Measurements from ENCODE around the gene LRFN5. TPM values are rescaled to one million over a fixed set of nuclear protein-coding genes. Genes with fewer than 3 reads are reported as not detected.

Gene LRFN5
- total and polyA plus RNA-seq, 9 of the 15 experiments (the other 6 are each of a cell fraction or from before 2014, with no cell fraction given), result 0.01 to 0.27 (median 0.09) TPM; not detected in 1

- H3K36me3 ChIP-seq (ENCODE audit: control insufficient read depth, insufficient read depth, low read length), result no peaks in the 10 kb centered on the region
- no peaks in the 10 kb centered on the region for H3K9me1 ChIP-seq (ENCODE audit: control insufficient read depth, insufficient read depth, low read length)
- no peak overlapping the region for H2AFZ ChIP-seq (ENCODE audit: low read depth, low read length)
- POLR2A ChIA-PET, result interaction anchor here (0.5 kb wide), 1 partner anchor 894 kb away, joined by 3 read pairs; no protein-coding TSS in a partner anchor
- intact Hi-C loops (cut with micrococcal nuclease), result no loop called here
- H3K79me2 ChIP-seq (ENCODE audit: control insufficient read depth, insufficient read depth, low read length), result no peaks in the 10 kb centered on the region
- H3K4me2 ChIP-seq (ENCODE audit: insufficient read depth, low read length), result no peak overlapping the region
- no peak overlapping the region for H3K27ac ChIP-seq (ENCODE audit: extremely low read depth, low read depth, low read length)
- in situ Hi-C loops (cut with MboI), result no loop called here
- CTCF ChIA-PET (ENCODE audit: low intra/inter-chr PET ratio), result no interaction called here
- BruUV-seq (replicated peaks), result no TSS peak
- TF ChIP-seq PATZ1 (CRISPR knock-in tag; IDR thresholded peaks at IDR 0.05; ENCODE audit: borderline replicate concordance), result no peak
- TF ChIP-seq POLR2G (IDR thresholded peaks at IDR 0.05; ENCODE audit: low read depth, low read length), result no peak
- TF ChIP-seq FOXK2 (conservative IDR thresholded peaks at IDR 0.05 in 1 of 2, IDR thresholded peaks at IDR 0.05 in 1 of 2; ENCODE audit: low read depth in 2 of 2), result no peak
- no peaks in the 10 kb centered on the region for H3K27me3 ChIP-seq (ENCODE audit: control insufficient read depth in 2 of 2, insufficient read depth in 2 of 2, low read length in 2 of 2)
- no peaks in the 10 kb centered on the region for H3K9me3 ChIP-seq (replicated peaks; ENCODE audit: control insufficient read depth, insufficient read depth, low read depth, low read length)
- DNase-seq (ENCODE audit: extremely low read depth in 1 of 4, low spot score in 3 of 4) (no peak), ATAC-seq (no peak), FAIRE-seq (no peak)
- H3K4me3 ChIP-seq, result no peak overlapping the region
- H3K4me1 ChIP-seq (replicated peaks in 1 of 2; ENCODE audit: control insufficient read depth in 2 of 2, insufficient read depth in 2 of 2, low read length in 2 of 2), result no peaks in the 10 kb centered on the region
- no peak overlapping the region for H3K9ac ChIP-seq (ENCODE audit: insufficient read depth in 1 of 2, low read depth in 2 of 2, low read length in 2 of 2)
- H4K20me1 ChIP-seq (replicated peaks; ENCODE audit: control insufficient read depth, insufficient read depth, low read length), result no peaks in the 10 kb centered on the region
These were observed 175.8 kb downstream of the LRFN5 start for GRCh38 chr14:41782511-41782910.

- no peak overlapping the region for H3K9ac ChIP-seq (ENCODE audit: insufficient read depth in 1 of 2, low read depth in 2 of 2, low read length in 2 of 2)
- DNase-seq (ENCODE audit: extremely low read depth in 1 of 4, low spot score in 3 of 4), result no peak
- 5% methylated on average over 2 of the region's 2 CpGs for WGBS (ENCODE audit: insufficient coverage, low coverage, missing lambda C conversion rate)
- no peaks in the 10 kb centered on the region for H3K9me3 ChIP-seq (replicated peaks; ENCODE audit: control insufficient read depth, insufficient read depth, low read depth, low read length)
- H3K27ac ChIP-seq (ENCODE audit: extremely low read depth, low read depth, low read length), result no peak overlapping the region
- H2AFZ ChIP-seq (ENCODE audit: low read depth, low read length), result no peak overlapping the region
- no peak for FAIRE-seq
- ChIA-PET POLR2A (no interaction called here), CTCF (ENCODE audit: low intra/inter-chr PET ratio) (no interaction called here)
- ATAC-seq, result no peak
- no peaks in the 10 kb centered on the region for H3K27me3 ChIP-seq (ENCODE audit: control insufficient read depth in 2 of 2, insufficient read depth in 2 of 2, low read length in 2 of 2)
- TF ChIP-seq GTF2E2 (tag; IDR thresholded peaks at IDR 0.05), result no peak
- H4K20me1 ChIP-seq (replicated peaks; ENCODE audit: control insufficient read depth, insufficient read depth, low read length), result no peaks in the 10 kb centered on the region
- in situ Hi-C loops (cut with MboI), result no loop called here
- H3K9me1 ChIP-seq (ENCODE audit: control insufficient read depth, insufficient read depth, low read length), result no peaks in the 10 kb centered on the region
- H3K36me3 ChIP-seq (ENCODE audit: control insufficient read depth, insufficient read depth, low read length), result no peaks in the 10 kb centered on the region
- no peak overlapping the region for H3K4me3 ChIP-seq
- BruUV-seq (replicated peaks), result no TSS peak
- intact Hi-C loops (cut with micrococcal nuclease), result no loop called here
- H3K4me2 ChIP-seq (ENCODE audit: insufficient read depth, low read length), result no peak overlapping the region
- H3K4me1 ChIP-seq (replicated peaks in 1 of 2; ENCODE audit: control insufficient read depth in 2 of 2, insufficient read depth in 2 of 2, low read length in 2 of 2), result no peaks in the 10 kb centered on the region
- no peaks in the 10 kb centered on the region for H3K79me2 ChIP-seq (ENCODE audit: control insufficient read depth, insufficient read depth, low read length)
These were observed 176.7 kb downstream of the LRFN5 start for GRCh38 chr14:41783403-41783802.

Measured in K562 (cell line).